ENCODE results near the gene PMS2. TPM values are rescaled to one million over a fixed set of nuclear protein-coding genes. Genes with fewer than 3 reads are reported as not detected.

Gene PMS2
- total and polyA plus RNA-seq, 2 donors (not counting 3 experiments of a cell fraction or from before 2014, with no cell fraction given), result 5.2 to 14.5 TPM

DNA sequence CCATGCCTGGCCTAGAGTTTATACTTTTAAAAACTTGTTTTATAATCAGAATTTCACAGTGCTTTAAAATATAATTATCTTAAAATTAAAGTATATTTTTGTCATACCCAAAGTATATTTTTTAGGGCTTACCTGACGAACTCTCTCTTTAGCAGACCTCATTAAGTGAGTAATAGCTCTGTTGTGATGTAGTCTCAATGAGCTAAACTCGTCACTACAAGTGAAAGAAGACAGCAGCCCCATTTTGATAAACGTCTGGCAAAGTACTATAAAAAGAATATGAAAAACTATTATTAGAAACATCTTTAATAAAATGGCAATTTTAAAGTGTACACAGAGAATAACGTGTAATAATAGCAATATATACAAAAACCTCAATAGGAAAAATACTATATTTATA, 40.9 kb upstream of the PMS2 start:
- Histone ChIP-seq H3K36me3 (ENCODE audit: control insufficient read depth in 2 of 2, extremely low read depth in 1 of 2, insufficient read depth in 2 of 2, low read length in 2 of 2) (peaks cover 0 to 12% of the 10 kb centered on the region in 2 experiments), H3K79me2 (ENCODE audit: control insufficient read depth, insufficient read depth, low read length) (peaks cover 3% of the 10 kb centered on the region), H3K9ac (replicated peaks; ENCODE audit: extremely low read depth, insufficient read depth, low read length) (no peak overlapping the region), H3K4me1 (ENCODE audit: control insufficient read depth, extremely low read depth, insufficient read depth, low read length) (no peaks in the 10 kb centered on the region), H3K9me3 (replicated peaks; ENCODE audit: control insufficient read depth, insufficient read depth, low read length) (no peaks in the 10 kb centered on the region), H3K4me2 (ENCODE audit: insufficient read depth, low read length) (no peak overlapping the region), H3K27me3 (ENCODE audit: control insufficient read depth in 2 of 2, insufficient read depth in 2 of 2, low read length in 2 of 2) (no peaks in the 10 kb centered on the region), H3K4me3 (replicated peaks in 1 of 3; ENCODE audit: insufficient read depth in 1 of 3, low read depth in 1 of 3, low read length in 3 of 3) (no peak overlapping the region), H2AFZ (ENCODE audit: low read depth, low read length) (no peak overlapping the region), H3K27ac (ENCODE audit: insufficient read depth, low read depth, low read length) (no peak overlapping the region), H3K9me1 (replicated peaks; ENCODE audit: control insufficient read depth, extremely low read depth, insufficient read depth, low read length) (no peaks in the 10 kb centered on the region), H4K20me1 (replicated peaks; ENCODE audit: control insufficient read depth, extremely low read depth, insufficient read depth, low read length) (no peaks in the 10 kb centered on the region)
- BruUV-seq (replicated peaks), result no TSS peak
- no peak for DNase-seq (ENCODE audit: low read depth, low spot score)
- TF ChIP-seq FOS (IDR thresholded peaks at IDR 0.05; ENCODE audit: borderline replicate concordance, insufficient read depth, low read length) (no peak), POLR2AphosphoS5 (IDR thresholded peaks at IDR 0.05; ENCODE audit: insufficient read depth, low read depth, low read length) (no peak), EZH2 (IDR thresholded peaks at IDR 0.05; ENCODE audit: borderline replicate concordance, low read depth, low read length, severe bottlenecking) (no peak), MYC (IDR thresholded peaks at IDR 0.05; ENCODE audit: low read depth, low read length) (no peak), POLR2A (IDR thresholded peaks at IDR 0.05; ENCODE audit: low read depth, low read length) (no peak), GATA2 (IDR thresholded peaks at IDR 0.05; ENCODE audit: insufficient read depth, insufficient read length, low read depth, low read length) (no peak), JUN (IDR thresholded peaks at IDR 0.05; ENCODE audit: borderline replicate concordance, insufficient read depth, insufficient read length, low read depth) (no peak)
- TF ChIP-seq, protein P1, sequence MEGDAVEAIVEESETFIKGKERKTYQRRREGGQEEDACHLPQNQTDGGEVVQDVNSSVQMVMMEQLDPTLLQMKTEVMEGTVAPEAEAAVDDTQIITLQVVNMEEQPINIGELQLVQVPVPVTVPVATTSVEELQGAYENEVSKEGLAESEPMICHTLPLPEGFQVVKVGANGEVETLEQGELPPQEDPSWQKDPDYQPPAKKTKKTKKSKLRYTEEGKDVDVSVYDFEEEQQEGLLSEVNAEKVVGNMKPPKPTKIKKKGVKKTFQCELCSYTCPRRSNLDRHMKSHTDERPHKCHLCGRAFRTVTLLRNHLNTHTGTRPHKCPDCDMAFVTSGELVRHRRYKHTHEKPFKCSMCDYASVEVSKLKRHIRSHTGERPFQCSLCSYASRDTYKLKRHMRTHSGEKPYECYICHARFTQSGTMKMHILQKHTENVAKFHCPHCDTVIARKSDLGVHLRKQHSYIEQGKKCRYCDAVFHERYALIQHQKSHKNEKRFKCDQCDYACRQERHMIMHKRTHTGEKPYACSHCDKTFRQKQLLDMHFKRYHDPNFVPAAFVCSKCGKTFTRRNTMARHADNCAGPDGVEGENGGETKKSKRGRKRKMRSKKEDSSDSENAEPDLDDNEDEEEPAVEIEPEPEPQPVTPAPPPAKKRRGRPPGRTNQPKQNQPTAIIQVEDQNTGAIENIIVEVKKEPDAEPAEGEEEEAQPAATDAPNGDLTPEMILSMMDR (IDR thresholded peaks at IDR 0.05; ENCODE audit: extremely low read depth in 1 of 2, insufficient read depth in 1 of 2, low read depth in 1 of 2, low read length in 2 of 2), result no peak
- TF ChIP-seq, protein P2, sequence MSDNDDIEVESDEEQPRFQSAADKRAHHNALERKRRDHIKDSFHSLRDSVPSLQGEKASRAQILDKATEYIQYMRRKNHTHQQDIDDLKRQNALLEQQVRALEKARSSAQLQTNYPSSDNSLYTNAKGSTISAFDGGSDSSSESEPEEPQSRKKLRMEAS (IDR thresholded peaks at IDR 0.05; ENCODE audit: insufficient read depth, insufficient read length), result no peak
- FAIRE-seq, result no peak
- CTCF ChIA-PET, result no interaction called here
- intact Hi-C loops (cut with micrococcal nuclease) (no loop called here), dilution Hi-C loops (cut with MboI; ENCODE audit: extremely low pct_ligation_motif_present, low sequenced_read_pairs) (no loop called here)
- POLR2A ChIA-PET, result no interaction called here
